IPS DF 19.7 (cell line): ENCODE data around the gene PTGS2.
A peak's percentile ranks its signal among the peaks of the same experiment; 100 is the strongest.

Experiments
- DNase-seq: peaks from one replicate; pipeline ENCODE4 v3.0.0-alpha.2; 2013; ENCODE audit warnings: low read depth, low spot score

The PTGS2 gene

DNA sequence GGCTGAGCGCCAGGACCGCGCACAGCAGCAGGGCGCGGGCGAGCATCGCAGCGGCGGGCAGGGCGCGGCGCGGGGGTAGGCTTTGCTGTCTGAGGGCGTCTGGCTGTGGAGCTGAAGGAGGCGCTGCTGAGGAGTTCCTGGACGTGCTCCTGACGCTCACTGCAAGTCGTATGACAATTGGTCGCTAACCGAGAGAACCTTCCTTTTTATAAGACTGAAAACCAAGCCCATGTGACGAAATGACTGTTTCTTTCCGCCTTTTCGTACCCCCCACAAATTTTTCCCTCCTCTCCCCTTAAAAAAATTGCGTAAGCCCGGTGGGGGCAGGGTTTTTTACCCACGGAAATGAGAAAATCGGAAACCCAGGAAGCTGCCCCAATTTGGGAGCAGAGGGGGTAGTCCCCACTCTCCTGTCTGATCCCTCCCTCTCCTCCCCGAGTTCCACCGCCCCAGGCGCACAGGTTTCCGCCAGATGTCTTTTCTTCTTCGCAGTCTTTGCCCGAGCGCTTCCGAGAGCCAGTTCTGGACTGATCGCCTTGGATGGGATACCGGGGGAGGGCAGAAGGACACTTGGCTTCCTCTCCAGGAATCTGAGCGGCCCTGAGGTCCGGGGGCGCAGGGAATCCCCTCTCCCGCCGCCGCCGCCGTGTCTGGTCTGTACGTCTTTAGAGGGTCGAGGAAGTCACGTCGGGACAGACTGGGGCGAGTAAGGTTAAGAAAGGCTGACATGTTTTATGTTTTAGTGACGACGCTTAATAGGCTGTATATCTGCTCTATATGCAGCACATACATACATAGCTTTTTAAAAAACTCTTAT is at the start of gene PTGS2:
TSS of gene PTGS2 (minus strand) at position 179 of the 817 bp plus-strand sequence. CDS start at position 46, 133 bp downstream.
- peak; percentile 75 for DNase-seq

DNA sequence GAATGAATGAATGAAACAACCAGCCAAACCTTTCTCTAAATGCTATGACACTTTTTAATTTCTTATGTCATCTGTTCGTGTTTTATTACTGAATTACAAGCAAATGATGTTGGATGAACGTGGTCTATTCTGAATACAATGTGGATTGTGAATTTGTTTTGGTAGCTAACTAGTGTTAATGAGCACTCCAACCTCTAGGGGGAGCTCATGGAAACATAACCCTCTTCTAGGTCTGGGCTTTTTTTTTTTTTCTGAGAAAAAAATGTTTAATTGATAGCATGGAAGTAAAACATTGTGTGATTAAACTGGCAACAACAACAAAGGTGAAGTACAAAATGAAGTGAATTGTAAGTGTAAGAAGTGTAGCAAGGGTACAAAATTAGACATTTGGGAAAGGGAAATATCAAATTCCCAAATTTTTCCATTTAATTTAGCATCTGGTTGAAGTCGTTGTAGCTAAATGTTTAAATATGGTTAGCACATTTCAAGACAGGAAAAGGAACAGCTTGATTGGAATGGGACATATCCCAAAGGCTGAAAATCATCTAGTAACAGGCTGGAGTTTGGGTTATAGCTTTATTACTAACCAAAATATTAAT is 42.6 kb upstream of the PTGS2 start:
- no peak for DNase-seq

DNA sequence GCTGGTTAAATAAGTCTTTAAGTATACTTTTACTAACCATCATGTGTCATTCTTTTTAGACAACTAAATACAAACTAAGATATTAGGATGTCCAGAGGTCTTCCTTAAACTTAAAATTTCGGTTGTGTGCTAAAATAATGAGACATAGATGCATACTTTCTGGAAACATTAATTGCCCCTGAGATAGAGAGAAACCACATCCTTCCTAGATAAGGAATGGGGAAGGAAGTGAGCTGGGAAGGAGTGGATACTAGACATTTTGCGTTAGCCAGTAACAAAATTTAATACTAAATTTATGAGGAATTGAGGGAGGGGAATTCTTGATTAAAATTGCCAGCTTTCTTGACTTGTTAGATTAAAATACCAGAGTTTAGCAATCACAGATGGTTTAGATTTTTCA is 37.1 kb upstream of the PTGS2 start:
- DNase-seq = no peak

DNA sequence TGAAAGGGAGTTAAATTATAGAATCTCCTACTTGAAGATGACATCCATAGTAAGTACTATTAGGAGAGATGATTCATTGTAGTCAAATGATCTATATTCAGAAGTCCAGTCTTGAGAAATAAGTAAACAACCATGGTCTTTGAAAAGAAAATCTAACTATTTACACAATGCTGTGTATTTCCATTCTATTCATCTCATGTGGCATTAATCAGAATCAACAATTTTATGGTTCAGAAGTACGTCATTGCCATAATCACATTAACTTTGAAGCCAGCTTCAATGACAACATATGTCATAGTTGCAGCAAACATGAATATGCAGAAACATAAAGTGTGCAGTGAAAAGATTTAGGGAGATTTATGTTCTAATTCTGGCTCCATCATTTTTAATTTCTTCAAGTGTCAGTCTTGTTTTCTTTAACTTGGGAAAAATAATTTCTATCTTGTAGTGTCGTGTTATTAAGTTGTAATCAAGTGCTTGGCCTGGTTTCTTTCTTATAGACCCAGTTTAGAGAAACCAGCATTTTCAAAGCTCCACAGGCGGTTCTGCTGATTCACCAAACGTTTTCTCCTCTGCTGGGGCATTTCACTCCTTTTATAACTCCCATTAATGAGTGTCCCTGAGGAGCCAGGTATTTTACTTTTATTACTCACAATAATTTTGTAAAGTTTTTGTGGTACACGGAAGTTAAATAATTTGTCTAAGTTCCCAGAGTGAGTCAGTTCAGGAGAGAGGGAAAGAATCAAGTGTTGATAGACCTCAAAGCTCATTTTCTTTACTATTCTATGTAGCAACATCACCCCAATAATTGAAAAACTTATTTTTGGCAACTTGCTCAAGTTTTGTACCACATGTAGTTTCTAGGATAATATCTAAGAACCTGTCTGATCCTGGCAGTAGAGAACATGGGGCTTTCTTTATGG is 35.9 kb upstream of the PTGS2 start:
- DNase-seq = no peak

DNA sequence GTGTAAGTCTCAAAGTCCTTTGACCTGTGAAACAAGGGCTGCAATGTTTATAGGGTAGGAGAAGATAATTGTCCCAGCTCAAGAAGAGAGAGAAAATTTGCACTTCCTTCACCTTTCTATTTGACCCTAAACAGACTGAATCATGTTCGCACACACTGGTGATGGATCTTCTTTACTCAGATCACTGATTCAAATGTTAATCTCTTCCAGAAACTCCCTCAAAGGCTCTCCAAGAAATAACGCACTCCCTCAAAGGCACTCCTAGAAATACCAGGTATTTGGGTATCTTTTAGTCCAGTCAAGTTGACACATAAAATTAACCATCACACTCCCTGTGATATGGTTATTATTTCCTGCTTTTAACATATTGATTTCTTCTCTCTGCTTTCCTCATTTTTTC is 30.5 kb upstream of the PTGS2 start:
- no peak for DNase-seq

DNA sequence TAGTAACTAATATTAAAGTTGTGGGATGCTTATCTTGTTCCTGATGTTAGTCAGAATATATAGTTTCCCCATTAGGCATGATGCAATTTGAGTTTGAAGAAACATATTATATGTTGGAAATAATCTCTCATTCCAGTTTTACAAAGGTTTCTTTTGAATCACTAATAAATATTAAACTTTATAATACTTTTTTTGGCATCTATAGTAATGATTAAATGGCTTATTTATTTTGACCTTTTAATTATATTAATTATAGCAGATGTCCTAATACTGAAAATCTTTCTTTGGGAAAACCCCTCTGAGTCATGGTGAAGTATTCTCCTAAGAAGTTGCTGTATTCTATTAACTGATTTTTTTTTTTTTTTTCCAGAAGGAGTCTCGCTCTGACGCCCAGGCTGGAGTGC is 28.5 kb upstream of the PTGS2 start:
- no peak for DNase-seq

DNA sequence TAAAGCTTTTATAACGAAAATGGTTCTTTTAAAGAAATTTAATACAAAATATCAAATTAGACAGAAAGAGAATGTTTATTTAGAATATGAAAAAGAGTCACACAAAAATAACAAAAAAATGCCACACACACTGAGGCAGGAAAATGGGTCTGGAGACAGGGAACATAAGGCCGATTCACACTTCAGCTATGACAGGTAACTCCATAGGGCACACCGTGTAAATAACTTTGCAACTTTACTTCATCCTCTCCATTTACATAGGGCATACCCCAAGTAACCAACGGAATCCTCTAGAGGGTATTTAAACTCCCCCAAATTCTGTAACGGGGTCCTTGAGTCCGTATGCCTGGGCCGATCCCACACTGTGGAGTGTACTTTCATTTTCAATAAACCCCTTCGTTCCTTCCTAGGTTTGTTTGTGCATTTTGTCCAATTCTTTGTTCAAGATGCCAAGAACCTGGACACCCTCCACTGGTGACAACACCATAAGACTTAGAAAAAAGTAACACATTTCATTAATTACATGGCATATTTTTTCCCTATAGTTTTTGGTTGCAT is 23.1 kb upstream of the PTGS2 start:
- no peak for DNase-seq

DNA sequence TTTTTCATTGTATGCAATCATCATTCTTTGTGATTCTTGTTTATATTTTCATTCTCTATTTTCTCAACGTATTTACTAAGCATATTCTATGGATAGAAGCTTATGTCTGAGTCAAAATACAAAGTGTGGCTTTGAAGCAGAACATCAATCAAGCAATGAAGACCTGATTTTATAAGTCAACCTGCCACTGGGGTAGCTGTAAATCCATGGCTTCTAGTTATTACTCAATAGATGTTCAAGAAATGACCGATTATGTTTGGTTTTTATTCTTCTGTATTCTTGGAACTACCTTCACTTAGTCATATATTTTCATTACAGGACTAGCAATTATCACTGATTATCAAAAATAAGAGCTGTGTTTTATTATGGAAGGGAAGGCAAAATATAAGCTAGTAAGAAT is 20.5 kb upstream of the PTGS2 start:
- no peak for DNase-seq

DNA sequence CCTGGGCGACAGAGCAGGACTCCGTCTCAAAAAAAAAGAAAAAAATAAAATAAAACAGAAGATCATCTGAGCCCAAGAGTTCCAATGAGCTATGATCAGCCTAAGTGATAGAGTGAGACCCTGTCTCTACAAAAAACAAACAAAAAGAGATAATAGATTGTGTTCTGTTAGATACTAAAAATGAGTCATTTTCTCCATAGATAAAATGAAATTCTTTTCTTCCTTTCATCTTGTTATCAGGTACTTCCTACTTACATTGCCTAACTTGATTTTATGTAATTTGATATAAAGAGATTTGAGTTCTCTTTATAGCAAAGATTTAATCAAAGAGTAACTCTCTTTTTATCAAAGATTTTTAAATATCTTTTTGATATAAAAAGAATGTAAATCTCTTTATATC is 19.3 kb upstream of the PTGS2 start:
- DNase-seq = no peak

DNA sequence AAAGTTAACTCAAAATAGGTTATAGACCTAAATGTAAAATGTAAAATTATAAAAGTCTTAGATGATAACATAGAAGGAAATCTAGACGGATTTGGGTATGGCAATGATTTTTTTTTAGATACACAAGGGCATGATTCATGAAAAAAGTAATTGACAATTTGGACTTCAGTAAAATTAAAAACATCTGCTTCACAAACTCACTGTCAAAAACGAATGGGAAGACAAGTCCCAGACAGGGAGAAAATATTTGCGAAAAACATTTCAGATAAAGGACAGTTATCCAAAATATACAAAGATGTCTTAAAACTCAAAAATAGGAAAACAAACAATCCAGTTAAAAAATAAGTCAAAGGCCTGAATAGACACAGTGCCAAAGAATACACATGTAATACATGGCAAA is 9.7 kb upstream of the PTGS2 start:
- no peak for DNase-seq

DNA sequence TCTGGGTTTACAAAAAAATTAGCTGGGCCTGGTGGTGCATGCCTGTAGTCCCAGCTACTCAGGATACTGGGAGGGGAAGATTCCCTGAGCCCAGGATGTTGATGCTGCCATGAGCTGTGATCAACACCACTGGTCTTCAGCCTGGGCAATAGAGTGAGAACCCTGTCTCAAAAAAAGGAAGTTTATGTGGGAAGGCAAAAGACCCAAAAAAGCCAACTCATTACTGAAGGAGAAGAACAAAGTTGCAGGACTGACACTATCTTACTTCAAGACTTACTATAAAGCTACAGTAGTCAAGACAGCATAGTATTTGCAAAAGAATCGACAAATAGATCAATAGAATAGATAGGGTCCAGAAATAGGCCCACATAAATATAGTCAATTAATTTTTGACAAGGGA is 9.2 kb upstream of the PTGS2 start:
- DNase-seq = no peak

DNA sequence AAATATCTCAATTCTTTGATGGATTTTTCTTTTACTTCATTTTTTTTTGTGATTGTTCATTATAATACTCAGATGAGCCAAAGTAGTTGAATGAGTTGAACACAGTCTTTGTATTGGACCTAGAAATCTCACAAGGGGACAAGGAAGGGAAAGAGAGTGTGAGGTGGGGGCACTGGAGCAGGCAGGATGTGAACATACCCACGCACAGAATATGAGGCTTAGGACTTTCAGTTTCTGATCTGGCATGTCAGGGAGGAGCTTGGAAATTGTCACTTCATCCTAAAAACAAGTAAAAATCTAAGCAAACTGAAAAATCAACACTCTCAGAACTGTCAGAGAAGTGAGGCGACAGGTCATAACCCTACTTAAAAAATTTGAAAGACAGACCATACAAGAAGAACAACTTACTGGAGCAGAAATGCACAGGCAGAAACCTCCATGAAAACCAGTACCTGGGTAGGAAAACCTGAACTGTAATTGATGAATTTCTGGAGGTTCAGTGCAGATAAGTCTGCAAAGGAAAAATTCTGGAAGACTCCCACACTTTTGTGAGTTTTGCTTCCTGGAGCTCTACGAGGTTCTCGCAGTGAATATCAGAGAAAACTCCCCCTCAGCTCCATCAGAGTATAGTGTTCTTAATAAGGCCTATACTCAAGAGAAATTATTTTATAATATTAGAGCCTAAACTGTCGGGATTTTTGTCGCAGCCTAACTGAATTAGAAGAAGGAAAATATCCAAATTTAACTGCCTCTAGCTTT is 3.6 kb upstream of the PTGS2 start:
- DNase-seq = no peak

DNA sequence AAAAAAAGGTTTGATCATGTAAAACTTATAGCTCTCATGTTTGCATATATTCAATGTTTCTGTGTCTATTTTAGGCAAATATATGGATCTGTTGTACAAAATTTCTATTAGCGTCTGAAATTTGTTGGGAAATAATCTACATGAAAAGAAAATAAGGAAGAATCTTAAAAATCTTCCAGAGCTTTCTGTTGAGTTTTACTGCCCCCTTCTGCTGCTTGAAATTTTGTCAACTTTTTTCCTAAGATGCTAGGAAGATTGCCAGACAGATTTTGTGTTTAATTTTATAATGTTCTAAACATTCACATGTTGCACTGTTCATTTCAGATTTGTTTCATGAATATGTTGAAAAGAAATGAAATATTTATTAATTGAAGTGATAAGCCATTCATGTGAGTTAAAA is 2.5 kb upstream of the PTGS2 start:
- no peak for DNase-seq

DNA sequence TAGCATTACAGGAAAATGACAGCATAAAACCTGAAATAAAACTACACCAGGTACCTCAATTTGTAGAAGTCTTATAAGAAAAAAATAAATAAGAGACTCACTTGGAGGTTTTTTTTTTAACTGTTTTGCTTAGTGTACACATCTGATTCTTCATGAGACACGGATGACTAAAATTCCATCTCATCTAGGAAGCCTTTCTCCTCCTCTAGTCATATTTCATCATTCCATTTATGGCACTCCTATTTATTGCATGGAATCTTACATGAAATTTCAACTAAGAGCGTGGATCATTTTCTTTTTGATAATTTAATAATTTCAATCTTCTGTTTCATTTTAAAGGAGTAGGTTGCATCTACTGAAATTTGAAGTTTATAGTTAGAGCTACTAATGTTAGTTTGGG is 1.6 kb upstream of the PTGS2 start:
- no peak for DNase-seq

DNA sequence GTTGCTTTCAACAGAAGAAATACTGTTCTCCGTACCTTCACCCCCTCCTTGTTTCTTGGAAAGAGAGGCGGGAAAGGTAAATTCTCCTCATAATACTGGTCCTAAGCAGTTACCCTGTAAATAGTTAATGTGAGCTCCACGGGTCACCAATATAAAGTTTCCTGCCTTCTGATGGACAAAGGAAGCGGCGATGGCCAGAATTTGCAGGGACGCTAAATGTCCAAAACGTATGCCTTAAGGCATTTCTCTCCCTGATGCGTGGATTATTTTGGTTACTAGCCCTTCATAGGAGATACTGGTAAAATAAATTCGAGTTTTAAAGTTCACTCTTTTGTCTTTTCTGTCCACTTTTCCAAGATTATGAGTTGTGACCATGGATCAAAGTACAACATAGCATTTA is 898 bp upstream of the PTGS2 start:
- no peak for DNase-seq

DNA sequence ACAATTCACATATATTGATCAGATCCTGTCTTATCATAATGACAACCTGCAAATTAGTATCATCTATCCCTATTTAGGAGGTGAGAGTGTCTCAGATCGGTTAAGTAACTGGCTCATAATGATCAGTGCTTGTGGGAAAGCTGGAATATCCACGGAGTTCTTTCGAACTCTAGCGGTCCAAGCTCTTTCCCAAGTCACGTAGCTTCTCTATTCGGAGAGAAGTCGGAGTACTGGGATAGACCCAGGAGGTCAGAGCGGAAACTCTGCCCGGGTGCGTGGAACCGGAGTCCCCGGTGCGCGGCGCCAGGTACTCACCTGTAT is 339 bp downstream of the PTGS2 start:
- no peak for DNase-seq

DNA sequence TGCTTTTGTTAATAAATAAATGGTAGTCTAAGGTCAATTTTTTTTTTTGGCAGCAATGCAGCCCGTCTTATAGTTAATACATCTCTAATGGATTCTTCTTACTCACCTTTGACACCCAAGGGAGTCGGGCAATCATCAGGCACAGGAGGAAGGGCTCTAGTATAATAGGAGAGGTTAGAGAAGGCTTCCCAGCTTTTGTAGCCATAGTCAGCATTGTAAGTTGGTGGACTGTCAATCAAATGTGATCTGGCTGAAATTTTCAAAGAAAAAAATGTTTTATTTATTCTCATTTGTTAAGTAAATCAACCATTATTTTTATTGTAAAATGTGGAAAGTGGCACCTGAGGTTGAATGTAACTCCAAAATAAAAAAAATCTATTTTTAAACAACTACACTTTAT is 2.1 kb downstream of the PTGS2 start:
- no peak for DNase-seq

DNA sequence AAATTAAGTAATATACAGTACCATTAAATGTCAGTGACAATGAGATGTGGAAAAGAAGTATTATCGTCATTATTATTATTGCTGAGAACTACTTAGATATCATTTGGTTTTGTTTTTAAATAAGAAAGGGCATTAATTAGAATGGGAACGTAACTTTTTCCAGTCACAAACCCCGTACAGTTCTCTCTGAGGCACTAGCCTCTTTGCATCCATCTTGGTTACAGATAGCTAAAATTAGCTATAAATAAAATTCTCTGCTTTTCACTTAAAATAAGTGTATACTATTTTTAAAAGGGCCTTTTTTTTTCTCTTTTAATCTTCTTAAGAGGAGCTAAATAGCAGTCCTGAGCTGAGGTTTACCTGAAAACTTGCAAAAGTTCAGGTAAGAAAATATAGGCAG is 7.6 kb downstream of the PTGS2 start:
- no peak for DNase-seq

DNA sequence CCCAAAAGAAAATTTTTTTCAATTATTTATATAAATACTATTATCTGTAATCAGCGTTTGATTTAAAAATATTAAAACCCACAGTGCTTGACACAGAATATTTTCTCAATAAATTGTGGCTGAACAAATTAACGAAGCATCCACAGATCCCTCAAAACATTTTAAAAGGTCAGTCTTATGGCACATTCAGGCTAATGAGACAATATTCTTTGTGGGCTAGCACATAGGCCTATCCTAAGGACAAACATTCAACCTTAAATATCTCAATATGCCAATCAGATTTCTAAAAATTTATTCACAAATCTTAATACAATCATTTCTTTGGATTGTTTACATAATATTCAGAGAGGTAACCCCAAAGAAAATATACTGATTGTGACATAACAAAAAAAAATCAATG is 8.1 kb downstream of the PTGS2 start:
- no peak for DNase-seq

DNA sequence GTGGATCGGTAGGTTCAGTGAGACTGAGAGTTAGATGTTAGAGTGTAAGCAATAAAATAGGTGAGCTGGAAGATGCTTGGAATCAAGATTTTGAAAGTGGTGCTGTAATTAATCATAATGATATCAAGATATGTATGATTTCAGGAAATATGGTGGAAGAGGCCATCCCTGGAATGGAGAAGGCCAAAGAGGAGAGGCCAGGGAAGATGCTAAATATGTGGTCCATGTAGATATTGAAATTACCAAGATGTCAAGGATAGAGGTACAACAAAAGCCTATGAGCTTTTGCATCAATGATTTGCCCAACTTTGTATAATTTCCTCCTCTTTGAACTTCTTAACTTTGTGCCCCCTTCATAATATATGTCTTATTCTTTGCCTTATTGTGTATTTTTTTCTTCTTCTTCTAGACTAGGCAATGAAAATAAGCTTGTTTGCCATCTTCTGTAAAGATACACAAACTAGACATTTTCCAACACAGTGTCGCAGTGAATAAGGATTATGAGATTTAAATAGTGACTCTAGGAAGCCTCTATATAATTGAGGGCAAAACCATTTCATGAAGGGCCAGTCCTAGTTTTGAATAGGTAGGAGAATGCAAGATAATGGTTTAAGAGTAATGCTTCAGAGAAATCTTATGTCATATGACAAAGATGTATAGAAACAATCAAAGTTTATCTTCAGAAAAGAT is 8.9 kb downstream of the PTGS2 start:
- no peak for DNase-seq
